B cell (primary cell): Measurements from ENCODE around the gene ZSWIM4. TPM values are rescaled to one million over a fixed set of nuclear protein-coding genes. Genes with fewer than 3 reads are reported as not detected.

Source experiments
- ATAC-seq: fragments of 200-7000 bp; cut with Tn5 transposase; one replicate; pipeline ENCODE4 v1.10.0; 2021; ENCODE audit warnings: low read depth, mild to moderate bottlenecking, moderate number of reproducible peaks, moderate library complexity
- CTCF ChIA-PET: fragments of 350-600 bp; sonication (Branson Sonifier 250); formaldehyde crosslinking; loops from one replicate; lab custom pipeline; 2021; ENCODE audit warnings: antibody characterized with exemption, inconsistent platforms; lab: Charles Lee
- POLR2A ChIA-PET: fragments of 350-600 bp; sonication (Branson Sonifier 250); formaldehyde crosslinking; loops from one replicate; lab custom pipeline; 2021; ENCODE audit warnings: antibody characterized with exemption; lab: Charles Lee
- DNase-seq: peaks from one replicate; pipeline ENCODE4 v3.0.0; 2013
- H2AFZ ChIP-seq: 2 replicates; pipeline ENCODE4 v1.6.1; 2012; ENCODE audit warnings: mild to moderate bottlenecking, low read depth, low read length; ENCODE audit not compliant: insufficient read depth, poor library complexity, severe bottlenecking
- H3K27ac ChIP-seq, 2 donors: 1 replicate in 1 of 2; 2 replicates in 1 of 2; pipeline ENCODE4 v1.5.1; 2012 to 2013; ENCODE audit warnings: low read length in 2 of 2, mild to moderate bottlenecking in 2 of 2, moderate library complexity in 1 of 2
- H3K27me3 ChIP-seq, 4 experiments: fragments of 200-600 bp in 1 of 4; sonication (generic) in 1 of 4; replicated peaks in 1 of 4; 1 replicate in 2 of 4; 2 replicates in 2 of 4; pipeline versions ENCODE4 v1.6.1 to v1.7.0; 2013 to 2016; ENCODE audit warnings: low read length in 3 of 4, mild to moderate bottlenecking in 2 of 4, mixed read lengths in 1 of 4, moderate library complexity in 1 of 4; ENCODE audit not compliant: insufficient read depth in 4 of 4, control insufficient read depth in 3 of 4; ENCODE audit errors: control extremely low read depth in 1 of 4
- H3K36me3 ChIP-seq, 2 experiments: replicated peaks in 1 of 2; 1 replicate in 1 of 2; 2 replicates in 1 of 2; pipeline versions ENCODE4 v1.6.1 to v1.7.1; 2013; ENCODE audit warnings: low read length in 1 of 2; ENCODE audit not compliant: insufficient read depth in 2 of 2, control insufficient read depth in 1 of 2; ENCODE audit errors: control extremely low read depth in 1 of 2, extremely low read depth in 1 of 2
- H3K4me1 ChIP-seq, 2 donors: fragments of 200-600 bp in 1 of 2; sonication (generic) in 1 of 2; 1 replicate in 1 of 2; 2 replicates in 1 of 2; pipeline versions ENCODE4 v1.5.1 to v1.6.1; 2013 to 2017; ENCODE audit warnings: low read length in 2 of 2; ENCODE audit not compliant: control insufficient read depth in 2 of 2, insufficient read depth in 2 of 2
- H3K4me2 ChIP-seq: replicated peaks from 2 replicates; pipeline ENCODE3; 2012; ENCODE audit warnings: mild to moderate bottlenecking, low read depth, low read length; ENCODE audit not compliant: poor library complexity, severe bottlenecking
- H3K4me3 ChIP-seq, 5 experiments: fragments of 200-600 bp in 1 of 5; sonication (generic) in 1 of 5; 1 replicate in 3 of 5; 2 replicates in 2 of 5; pipeline versions ENCODE4 v1.5.1 to v1.7.0; 2011 to 2016; ENCODE audit warnings: low read length in 4 of 5, mild to moderate bottlenecking in 4 of 5, low read depth in 2 of 5, control low read depth in 1 of 5, moderate library complexity in 1 of 5; ENCODE audit not compliant: insufficient read depth in 1 of 5; ENCODE audit errors: control extremely low read depth in 1 of 5, extremely low read depth in 1 of 5
- H3K79me2 ChIP-seq: fragments of 200-600 bp; sonication (generic); one replicate; pipeline ENCODE4 v1.6.0; 2016; ENCODE audit warnings: low read length; ENCODE audit not compliant: control insufficient read depth, insufficient read depth
- H3K9ac ChIP-seq: fragments of 200-600 bp; sonication (generic); 2 replicates; pipeline ENCODE4 v1.6.1; 2017; ENCODE audit warnings: mild to moderate bottlenecking, low read length, moderate library complexity
- H3K9me3 ChIP-seq, 3 donors: one replicate each; pipeline versions ENCODE4 v1.6.1 to v1.7.1; 2013; ENCODE audit warnings: low read length in 2 of 3; ENCODE audit not compliant: control insufficient read depth in 2 of 3, insufficient read depth in 1 of 3; ENCODE audit errors: control extremely low read depth in 1 of 3
- H4K20me1 ChIP-seq: 2 replicates; pipeline ENCODE4 v1.6.0; 2012; ENCODE audit warnings: mild to moderate bottlenecking, low read length; ENCODE audit not compliant: insufficient read depth, control insufficient read depth, poor library complexity, severe bottlenecking
- H3K27ac Mint-ChIP-seq: one replicate; pipeline ENCODE4 v1.8.0; 2021; ENCODE audit warnings: mixed read lengths
- H3K27me3 Mint-ChIP-seq: one replicate; pipeline ENCODE4 v1.8.0; 2021; ENCODE audit warnings: mixed read lengths
- H3K4me1 Mint-ChIP-seq: one replicate; pipeline ENCODE4 v1.8.0; 2021; ENCODE audit warnings: mixed read lengths
- H3K4me3 Mint-ChIP-seq: one replicate; pipeline ENCODE4 v1.8.0; 2021; ENCODE audit warnings: mixed read lengths
- H3K9me3 Mint-ChIP-seq: one replicate; pipeline ENCODE4 v1.8.0; 2022; ENCODE audit warnings: mixed read lengths; ENCODE audit not compliant: insufficient read depth
- EZH2 ChIP-seq: IDR thresholded peaks from 2 replicates; pipeline ENCODE4 v1.6.1; 2012; ENCODE audit warnings: borderline replicate concordance, low read depth, mild to moderate bottlenecking, moderate library complexity, low read length; ENCODE audit not compliant: insufficient read depth, poor library complexity, severe bottlenecking
- WGBS: methylation state at CpG from one replicate; pipeline ENCODE4 v1.1.5; 2013; ENCODE audit warnings: missing lambda C conversion rate; ENCODE audit not compliant: insufficient coverage; 5-methylcytosine and 5-hydroxymethylcytosine counted together
- intact Hi-C: fragments of 100-400 bp; cut with micrococcal nuclease; formaldehyde crosslinking; loops from one replicate; pipeline ENCODE4 v1.10.0; 2022
- polyA plus RNA-seq: library from polyadenylated mRNA; depleted of rRNA; stranded (reverse); fragments of >200 nt; gene quantifications from 2 replicates; pipeline ENCODE4 v1.2.3, GENCODE V29; 2012
- total RNA-seq, 2 donors: library from RNA; stranded (reverse); fragments of 120-200 nt in 1 of 2; gene quantifications; 1 replicate in 1 of 2; 2 replicates in 1 of 2; pipeline versions ENCODE4 v1.2.3 to v1.2.4, GENCODE V29; 2013 to 2022
- TF ChIP-seq, protein P1 (sequence below): fragments of 200-600 bp; IDR thresholded peaks from one replicate; pipeline ENCODE4 v1.8.0; 2022; ENCODE audit warnings: antibody characterized with exemption, mild to moderate bottlenecking

ZSWIM4 gene
- total and polyA plus RNA-seq, 2 donors (not counting 1 experiment from before 2014, with no cell fraction given): 2.6 to 10.6 TPM

DNA sequence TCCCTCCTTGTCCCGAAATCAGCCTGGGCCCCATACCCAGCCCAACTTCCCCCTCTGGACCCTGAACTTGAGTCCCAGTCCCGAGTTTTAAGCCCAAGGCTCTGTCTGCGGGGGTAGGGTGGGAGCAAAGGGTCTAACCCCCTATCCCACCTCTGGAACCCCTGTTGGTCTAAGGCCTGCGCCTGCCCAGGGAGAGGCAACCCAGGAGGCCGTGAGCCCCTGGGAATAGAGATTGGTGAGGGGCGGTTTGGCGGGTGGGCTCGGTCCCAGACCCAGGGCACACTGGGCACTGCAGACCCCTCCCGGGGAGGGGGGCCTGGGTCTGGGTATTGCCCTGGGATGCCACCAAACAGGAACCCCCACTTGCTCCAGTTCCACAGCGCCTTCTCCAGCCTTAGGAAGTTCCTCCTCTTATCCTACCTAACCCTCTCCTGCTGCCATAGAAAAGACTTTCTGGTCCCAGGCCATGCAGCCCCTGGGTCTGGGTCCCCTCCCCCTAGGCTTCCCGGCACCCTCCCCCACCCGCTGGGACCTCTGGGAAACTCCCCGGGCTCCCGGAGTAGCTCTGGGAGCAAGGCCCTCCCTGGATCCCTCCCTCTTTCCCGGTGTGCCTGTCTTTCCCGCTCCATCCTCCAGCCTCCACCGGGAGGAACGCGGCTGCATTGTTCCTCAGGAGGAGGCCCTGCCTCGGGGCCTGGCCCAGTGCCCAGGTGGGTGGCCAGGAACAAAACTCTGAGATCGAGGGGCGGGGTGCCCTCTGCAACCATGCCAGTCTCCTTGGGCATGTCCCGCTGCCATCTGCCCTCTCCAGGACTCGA lies 48.1 kb downstream of the ZSWIM4 start:
- intact Hi-C loops: no loop called here
- CTCF ChIA-PET: interaction anchor here (1.7 kb wide), 1 partner anchor 19 kb away, joined by 9 read pairs; no protein-coding TSS in a partner anchor
- H2AFZ ChIP-seq: peak overlapping the region; percentile 30

More for the DNA sequence above, 48.1 kb downstream of the ZSWIM4 start:
- ATAC-seq (no peak), DNase-seq (peak; percentile 38)
- no peaks in the 10 kb centered on the region for H3K27me3 Mint-ChIP-seq
- Histone ChIP-seq H3K79me2 (peaks cover 32% of the 10 kb centered on the region), H3K36me3 (no peaks in the 10 kb centered on the region), H4K20me1 (peaks cover 9% of the 10 kb centered on the region), H3K27ac (peak overlapping the region; percentile 93 to 94), H3K9me3 (no peaks in the 10 kb centered on the region), H3K4me1 (peaks cover 74 to 86% of the 10 kb centered on the region in 2 donors), H3K9ac (peak overlapping the region; percentile 77), H3K4me3 (peak overlapping the region in 4 of 5 experiments; percentile 49 to 75 (median 66)), H3K4me2 (peak overlapping the region; percentile 97), H3K27me3 (peaks cover 0 to 12% (median 0%) of the 10 kb centered on the region in 4 experiments)
- H3K4me1 Mint-ChIP-seq: peaks cover 66% of the 10 kb centered on the region
- 31% methylated on average over 17 of the region's 24 CpGs for WGBS
- TF ChIP-seq, protein P1, sequence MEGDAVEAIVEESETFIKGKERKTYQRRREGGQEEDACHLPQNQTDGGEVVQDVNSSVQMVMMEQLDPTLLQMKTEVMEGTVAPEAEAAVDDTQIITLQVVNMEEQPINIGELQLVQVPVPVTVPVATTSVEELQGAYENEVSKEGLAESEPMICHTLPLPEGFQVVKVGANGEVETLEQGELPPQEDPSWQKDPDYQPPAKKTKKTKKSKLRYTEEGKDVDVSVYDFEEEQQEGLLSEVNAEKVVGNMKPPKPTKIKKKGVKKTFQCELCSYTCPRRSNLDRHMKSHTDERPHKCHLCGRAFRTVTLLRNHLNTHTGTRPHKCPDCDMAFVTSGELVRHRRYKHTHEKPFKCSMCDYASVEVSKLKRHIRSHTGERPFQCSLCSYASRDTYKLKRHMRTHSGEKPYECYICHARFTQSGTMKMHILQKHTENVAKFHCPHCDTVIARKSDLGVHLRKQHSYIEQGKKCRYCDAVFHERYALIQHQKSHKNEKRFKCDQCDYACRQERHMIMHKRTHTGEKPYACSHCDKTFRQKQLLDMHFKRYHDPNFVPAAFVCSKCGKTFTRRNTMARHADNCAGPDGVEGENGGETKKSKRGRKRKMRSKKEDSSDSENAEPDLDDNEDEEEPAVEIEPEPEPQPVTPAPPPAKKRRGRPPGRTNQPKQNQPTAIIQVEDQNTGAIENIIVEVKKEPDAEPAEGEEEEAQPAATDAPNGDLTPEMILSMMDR: no peak
- no peak for TF ChIP-seq EZH2
- peak overlapping the region; percentile 94 for H3K27ac Mint-ChIP-seq
- POLR2A ChIA-PET: interaction anchor here (0.6 kb wide), 1 partner anchor 274 kb away, joined by 4 read pairs; no protein-coding TSS in a partner anchor
- peak overlapping the region; percentile 86 for H3K4me3 Mint-ChIP-seq
- no peaks in the 10 kb centered on the region for H3K9me3 Mint-ChIP-seq
